Measurements from ENCODE around the gene ARHGEF28. TPM values are rescaled to one million over a fixed set of nuclear protein-coding genes. Genes with fewer than 3 reads are reported as not detected.

The ARHGEF28 gene
- total RNA-seq, 1 donor from 2014 or later = 6.1 TPM

- FAIRE-seq (no peak), DNase-seq (ENCODE audit: low spot score in 2 of 2) (no peak)
Observed at GRCh38 chr5:73727470-73727869, 101.5 kb downstream of the ARHGEF28 start.

- DNase-seq (ENCODE audit: low spot score in 2 of 2) (no peak), FAIRE-seq (no peak)
Observed at GRCh38 chr5:73728493-73729273, 102.7 kb downstream of the ARHGEF28 start.

- no peak for DNase-seq (ENCODE audit: low spot score in 2 of 2)
- no peak for FAIRE-seq
Observed at GRCh38 chr5:73729329-73729728, 103.3 kb downstream of the ARHGEF28 start.

GRCh38 chr5:73732045-73732444 is 106.0 kb downstream of the ARHGEF28 start:
- FAIRE-seq (no peak), DNase-seq (ENCODE audit: low spot score in 2 of 2) (no peak)

GRCh38 chr5:73733219-73733618 is 107.2 kb downstream of the ARHGEF28 start:
- FAIRE-seq = no peak
- no peak for DNase-seq (ENCODE audit: low spot score in 2 of 2)

GRCh38 chr5:73735032-73735734 is 109.2 kb downstream of the ARHGEF28 start:
- FAIRE-seq (peak; percentile 64), DNase-seq (ENCODE audit: low spot score in 2 of 2) (no peak)

- DNase-seq (ENCODE audit: low spot score in 2 of 2) = no peak
- no peak for FAIRE-seq
Observed at GRCh38 chr5:73739650-73740049, 113.7 kb downstream of the ARHGEF28 start.

- DNase-seq (ENCODE audit: low spot score in 2 of 2) = no peak
- FAIRE-seq = no peak
Observed at GRCh38 chr5:73740274-73740790, 114.3 kb downstream of the ARHGEF28 start.

- FAIRE-seq = no peak
Observed at GRCh38 chr5:73743161-73743560, 117.2 kb downstream of the ARHGEF28 start.

GRCh38 chr5:73745836-73746235 is 119.8 kb downstream of the ARHGEF28 start:
- FAIRE-seq = no peak
- DNase-seq (ENCODE audit: low spot score in 2 of 2) = no peak

More at GRCh38 chr5:73743161-73743560, 117.2 kb downstream of the ARHGEF28 start:
- DNase-seq (ENCODE audit: low spot score in 2 of 2) = no peak

GRCh38 chr5:73746608-73747007 is 120.6 kb downstream of the ARHGEF28 start:
- no peak for DNase-seq (ENCODE audit: low spot score in 2 of 2)
- no peak for FAIRE-seq

GRCh38 chr5:73747696-73748380 is 121.8 kb downstream of the ARHGEF28 start:
- DNase-seq (ENCODE audit: low spot score in 2 of 2) (no peak), FAIRE-seq (no peak)

- DNase-seq (ENCODE audit: low spot score in 2 of 2) = no peak
- FAIRE-seq = no peak
Observed at GRCh38 chr5:73748510-73749400, 122.8 kb downstream of the ARHGEF28 start.

GRCh38 chr5:73749485-73750270 is 123.7 kb downstream of the ARHGEF28 start:
- no peak for DNase-seq (ENCODE audit: low spot score in 2 of 2)
- no peak for FAIRE-seq

GRCh38 chr5:73751254-73751914 is 125.4 kb downstream of the ARHGEF28 start:
- FAIRE-seq (no peak), DNase-seq (ENCODE audit: low spot score in 2 of 2) (no peak)

GRCh38 chr5:73754254-73754653 is 128.3 kb downstream of the ARHGEF28 start:
- FAIRE-seq = no peak
- DNase-seq (ENCODE audit: low spot score in 2 of 2) = no peak

- no peak for DNase-seq (ENCODE audit: low spot score in 2 of 2)
- no peak for FAIRE-seq
Observed at GRCh38 chr5:73757416-73757815, 131.4 kb downstream of the ARHGEF28 start.

GRCh38 chr5:73759771-73760170 is 133.8 kb downstream of the ARHGEF28 start:
- no peak for FAIRE-seq
- DNase-seq (ENCODE audit: low spot score in 2 of 2) = no peak

Data from frontal cortex (tissue), 4 donors.